ENCODE measurements around the gene MMP14.

Gene MMP14

DNA sequence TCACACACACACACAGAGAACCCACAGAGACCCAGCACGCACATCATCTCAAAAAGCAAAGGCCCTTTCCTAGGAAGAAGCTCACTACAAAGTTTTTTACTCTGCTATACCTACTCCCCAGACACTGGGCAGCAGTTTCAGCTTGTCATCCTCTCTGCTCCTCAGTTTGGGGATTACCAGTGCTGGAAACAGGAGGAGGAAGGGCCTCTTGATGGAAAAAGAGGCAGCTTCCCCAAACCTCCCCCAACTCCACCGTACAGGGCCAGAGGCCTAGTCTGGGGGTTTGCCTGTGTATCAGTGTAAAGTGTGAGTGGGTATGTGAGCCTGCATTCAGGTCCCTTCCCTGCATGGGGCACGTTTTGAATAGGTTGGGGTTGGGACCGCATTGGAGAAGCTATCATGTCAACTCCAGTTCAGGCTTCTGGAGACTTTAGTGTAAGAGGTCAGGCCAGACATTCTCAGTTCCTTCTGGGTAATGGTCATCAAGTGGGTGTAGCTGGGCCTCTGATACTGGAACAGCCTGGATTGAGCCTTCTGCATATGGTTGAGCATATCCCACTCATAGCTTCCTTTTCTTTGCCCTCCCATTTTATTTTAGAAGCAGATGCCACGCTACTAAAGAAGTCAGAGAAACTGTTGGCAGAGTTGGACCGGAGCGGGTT lies 47.8 kb downstream of the MMP14 start:
- no peak for DNase-seq (ENCODE audit: low read depth in 3 of 3, low spot score in 1 of 3)

DNA sequence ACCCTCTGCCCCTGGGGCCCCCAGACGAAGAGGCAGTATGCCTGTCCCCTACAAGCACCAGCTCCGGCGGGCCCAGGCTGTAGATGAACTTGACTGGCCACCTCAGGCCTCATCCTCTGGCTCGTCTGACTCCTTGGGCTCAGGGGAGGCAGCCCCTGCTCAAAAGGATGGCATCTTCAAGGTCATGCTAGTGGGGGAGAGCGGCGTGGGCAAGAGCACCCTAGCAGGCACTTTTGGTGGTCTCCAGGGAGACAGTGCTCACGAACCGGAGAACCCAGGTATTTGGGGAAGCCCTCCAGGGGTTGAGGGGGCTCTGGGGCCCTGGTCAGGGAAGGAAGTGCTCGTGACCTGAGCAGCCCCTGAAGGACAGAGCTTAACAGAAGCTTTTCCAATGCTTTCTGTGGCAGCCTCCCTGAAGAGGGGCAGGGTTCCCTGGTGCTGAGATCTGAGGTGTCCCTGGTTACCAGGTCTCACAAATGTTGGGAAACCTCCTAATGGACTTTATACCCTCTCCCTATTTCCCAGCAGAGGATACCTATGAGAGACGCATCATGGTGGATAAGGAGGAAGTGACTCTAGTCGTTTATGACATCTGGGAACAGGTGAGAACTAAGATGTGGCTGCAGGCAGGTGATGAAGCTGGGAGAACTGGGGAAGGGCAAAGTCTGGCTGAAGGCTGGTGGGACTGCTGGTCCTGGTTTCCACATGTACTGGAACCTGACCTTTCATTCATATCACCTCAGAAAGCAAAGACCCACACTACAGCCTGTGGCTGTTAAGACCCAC lies 48.5 kb downstream of the MMP14 start:
- no peak for DNase-seq (ENCODE audit: low read depth in 3 of 3, low spot score in 1 of 3)

DNA sequence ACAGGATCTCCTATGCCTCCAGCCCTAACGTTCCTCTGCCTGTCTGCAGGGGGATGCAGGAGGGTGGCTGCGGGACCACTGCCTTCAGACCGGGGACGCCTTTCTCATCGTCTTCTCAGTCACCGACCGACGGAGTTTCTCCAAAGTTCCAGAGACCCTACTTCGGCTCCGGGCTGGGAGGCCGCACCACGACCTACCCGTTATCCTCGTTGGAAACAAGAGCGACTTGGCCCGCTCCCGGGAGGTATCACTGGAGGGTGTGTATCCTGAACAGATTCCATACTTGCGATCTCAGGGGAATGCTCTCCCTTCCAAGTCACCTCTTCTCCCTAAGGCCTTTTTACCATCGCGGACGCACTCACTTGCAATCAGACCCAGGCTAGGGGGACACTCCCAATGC lies 49.6 kb downstream of the MMP14 start:
- DNase-seq (ENCODE audit: low read depth in 3 of 3, low spot score in 1 of 3): no peak

DNA sequence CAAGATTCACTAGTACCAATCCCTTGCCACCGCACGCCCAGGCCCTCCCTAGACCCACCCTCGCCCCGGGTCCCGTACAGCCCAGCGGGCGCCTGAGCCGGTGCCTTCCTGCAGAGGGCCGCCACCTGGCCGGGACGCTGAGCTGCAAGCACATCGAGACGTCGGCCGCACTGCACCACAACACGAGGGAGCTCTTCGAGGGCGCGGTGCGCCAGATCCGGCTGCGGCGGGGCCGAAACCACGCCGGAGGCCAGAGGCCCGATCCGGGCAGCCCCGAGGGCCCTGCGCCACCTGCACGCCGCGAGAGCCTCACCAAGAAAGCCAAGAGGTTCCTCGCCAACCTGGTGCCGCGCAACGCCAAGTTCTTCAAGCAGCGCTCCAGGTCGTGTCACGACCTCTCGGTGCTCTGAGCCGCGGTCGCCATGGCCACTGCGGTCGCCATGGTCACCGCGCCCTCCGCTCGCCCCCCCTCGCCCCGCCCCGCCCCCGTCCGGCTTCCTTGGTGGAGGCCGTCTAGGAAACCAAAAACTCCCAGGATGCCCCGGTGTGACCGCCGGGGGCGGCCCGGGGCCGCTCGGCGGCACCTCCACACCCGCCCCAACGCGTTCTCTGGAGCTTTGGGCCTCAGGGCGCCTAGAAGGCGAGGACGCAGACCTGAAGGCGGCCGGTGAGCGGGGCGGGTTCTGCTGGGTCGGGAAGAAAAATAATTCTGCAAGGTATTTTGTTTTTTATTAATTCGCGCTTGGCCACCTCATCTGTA lies 50.3 kb downstream of the MMP14 start:
- peak; percentile 47 to 61 (median 57) for DNase-seq (ENCODE audit: low read depth in 3 of 3, low spot score in 1 of 3)

DNA sequence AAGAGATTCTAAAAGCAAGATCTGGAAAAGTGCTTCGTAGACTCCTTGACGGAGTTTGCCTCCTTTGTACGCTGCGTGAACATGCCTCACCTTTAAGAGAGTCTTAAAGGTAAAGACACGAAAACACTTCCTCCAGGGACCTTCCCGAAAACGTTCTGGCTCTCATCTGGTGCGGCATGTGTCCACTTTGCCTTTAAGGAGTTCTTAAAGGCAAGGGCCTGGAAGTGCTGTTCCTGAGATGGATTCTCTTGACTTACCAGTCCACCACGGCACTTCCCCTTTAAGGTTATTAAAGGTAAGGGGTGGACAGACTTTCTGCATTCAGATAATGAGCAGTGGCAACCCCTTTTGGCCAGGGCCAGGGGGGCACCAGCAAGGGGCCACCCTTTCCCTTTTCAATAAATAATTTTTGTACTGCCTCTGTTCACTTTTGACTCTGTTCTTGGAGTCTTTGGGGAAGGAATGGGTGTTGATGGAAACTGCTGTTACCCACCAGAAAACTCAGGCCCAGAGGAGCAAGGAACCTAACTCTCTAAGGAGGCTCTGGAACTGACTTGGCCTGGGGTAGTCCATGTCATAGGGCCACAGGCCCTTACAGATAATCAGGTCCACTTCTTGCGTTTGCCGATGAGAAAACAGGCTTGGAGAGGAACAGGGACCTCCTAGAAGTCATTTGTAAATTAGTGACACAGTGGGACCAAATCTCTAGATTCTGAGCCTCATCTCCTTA lies 51.0 kb downstream of the MMP14 start:
- DNase-seq (ENCODE audit: low read depth in 3 of 3, low spot score in 1 of 3): no peak

DNA sequence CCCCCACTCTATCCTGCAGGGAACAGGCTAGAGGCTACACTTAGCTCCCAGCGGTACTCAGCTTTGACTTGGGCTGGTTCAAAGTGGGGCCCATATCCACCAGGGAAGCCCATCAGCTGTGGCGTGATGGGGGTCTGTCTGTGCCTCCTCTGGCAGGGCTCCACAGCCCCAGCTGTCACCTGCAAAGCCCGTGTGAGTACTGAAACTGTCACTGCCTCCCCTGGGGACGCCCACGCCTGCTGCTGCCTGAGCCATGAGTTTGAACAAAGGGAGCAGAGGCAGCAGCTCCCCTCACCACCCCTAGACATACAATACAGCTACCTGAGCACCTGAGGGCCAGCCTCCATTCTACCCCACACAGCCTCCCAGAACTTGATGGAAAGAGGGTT lies 51.6 kb downstream of the MMP14 start:
- peak in 1 of 3 donors; percentile 55 for DNase-seq (ENCODE audit: low read depth in 3 of 3, low spot score in 1 of 3)

DNA sequence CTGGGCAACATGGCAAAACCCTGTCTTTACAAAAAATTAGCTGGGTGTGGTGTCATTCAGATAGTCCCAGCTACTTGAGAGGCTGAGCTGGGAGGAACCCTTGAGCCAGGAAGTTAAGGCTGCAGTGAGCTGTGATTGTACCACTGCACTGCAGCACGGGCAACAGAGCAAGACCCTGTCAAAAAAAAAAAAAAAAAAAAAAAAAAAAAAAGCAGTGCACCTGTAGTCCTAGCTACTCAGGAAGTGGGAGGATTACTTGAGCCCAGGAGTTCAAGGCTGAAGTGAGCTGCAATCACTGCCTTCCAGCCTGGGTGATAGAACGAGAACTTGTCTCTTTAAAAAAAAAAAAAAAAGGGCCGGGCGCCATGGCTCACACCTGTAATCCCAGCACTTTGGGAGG lies 52.3 kb downstream of the MMP14 start:
- DNase-seq (ENCODE audit: low read depth in 3 of 3, low spot score in 1 of 3): no peak

DNA sequence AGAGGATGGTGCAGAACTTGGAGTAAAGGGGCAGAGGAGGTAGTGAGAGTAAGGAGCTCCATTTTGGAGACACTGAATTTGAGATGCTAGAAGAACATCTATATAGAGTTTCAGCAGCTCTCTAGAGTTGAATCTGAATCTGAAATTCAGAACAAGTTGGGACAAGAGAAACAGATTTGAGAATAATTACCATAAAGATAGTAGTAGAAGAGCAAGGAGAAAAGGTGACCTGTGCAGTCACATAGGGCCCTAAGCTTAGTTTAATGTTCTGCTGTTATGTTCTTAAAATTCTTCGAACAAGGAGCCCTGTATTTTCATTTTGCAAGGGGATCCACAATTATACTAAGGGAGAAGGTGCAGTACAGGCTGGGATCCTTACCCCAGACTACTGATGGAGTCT lies 54.0 kb downstream of the MMP14 start:
- no peak for DNase-seq (ENCODE audit: low read depth in 3 of 3, low spot score in 1 of 3)

DNA sequence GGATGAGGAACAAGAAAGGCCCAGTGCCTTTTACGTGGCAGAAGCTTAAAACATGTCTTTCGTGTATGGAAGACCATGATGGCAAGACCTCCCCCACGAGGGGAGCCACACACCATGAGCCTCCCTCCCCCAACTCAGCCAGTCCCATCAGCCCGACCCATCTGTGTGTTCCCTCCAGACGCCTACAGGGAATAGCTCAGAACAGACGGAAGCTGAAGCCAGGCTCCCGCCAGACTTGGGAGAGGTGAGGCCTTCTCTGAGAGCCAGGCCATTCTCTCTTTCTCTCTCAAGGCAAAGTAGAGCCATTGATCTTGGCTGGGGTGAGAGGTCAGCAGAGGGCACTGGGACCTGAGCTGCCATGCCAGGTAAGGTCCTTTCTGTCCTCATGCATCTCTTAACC lies 56.1 kb downstream of the MMP14 start:
- no peak for DNase-seq (ENCODE audit: low read depth in 3 of 3, low spot score in 1 of 3)

DNA sequence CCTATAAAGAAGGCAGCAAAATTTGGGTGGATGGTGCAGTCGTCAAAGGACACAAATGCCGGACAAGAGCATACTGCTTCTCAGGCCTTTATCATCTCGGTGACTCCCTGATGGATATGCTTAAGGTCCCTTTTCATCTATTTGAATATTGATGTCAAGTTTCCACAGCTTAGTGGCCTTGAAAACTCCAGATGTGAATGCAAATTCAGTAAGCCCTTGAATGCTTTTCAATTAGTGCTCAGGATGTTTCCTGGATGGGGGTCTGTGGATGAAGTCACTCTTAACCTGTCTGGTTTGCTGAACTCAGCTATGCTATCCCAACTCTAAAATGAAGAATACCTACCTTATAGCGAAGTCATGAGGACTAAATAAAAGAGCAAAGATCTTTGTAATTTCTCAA lies 57.3 kb downstream of the MMP14 start:
- DNase-seq (ENCODE audit: low read depth in 3 of 3, low spot score in 1 of 3): no peak

DNA sequence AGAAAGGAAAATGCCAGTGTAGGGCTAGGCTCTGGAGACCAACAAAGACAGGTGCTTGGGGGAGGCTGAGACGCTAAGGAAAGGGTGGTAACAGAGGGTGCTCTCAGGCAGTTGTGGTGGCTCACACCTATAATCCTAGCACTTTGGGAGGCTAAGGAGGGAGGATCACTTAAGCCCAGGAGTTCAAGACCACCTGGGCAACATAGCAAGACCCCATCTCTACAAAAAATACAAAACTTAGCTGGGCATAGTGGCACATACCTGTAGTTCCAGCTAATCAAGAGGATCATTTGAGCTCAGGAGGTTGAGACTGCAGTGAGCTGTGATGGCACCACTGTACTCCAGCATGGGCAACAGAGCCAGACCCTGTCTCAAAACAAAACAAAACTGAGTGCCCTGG lies 59.0 kb downstream of the MMP14 start:
- DNase-seq (ENCODE audit: low read depth in 3 of 3, low spot score in 1 of 3): no peak

DNA sequence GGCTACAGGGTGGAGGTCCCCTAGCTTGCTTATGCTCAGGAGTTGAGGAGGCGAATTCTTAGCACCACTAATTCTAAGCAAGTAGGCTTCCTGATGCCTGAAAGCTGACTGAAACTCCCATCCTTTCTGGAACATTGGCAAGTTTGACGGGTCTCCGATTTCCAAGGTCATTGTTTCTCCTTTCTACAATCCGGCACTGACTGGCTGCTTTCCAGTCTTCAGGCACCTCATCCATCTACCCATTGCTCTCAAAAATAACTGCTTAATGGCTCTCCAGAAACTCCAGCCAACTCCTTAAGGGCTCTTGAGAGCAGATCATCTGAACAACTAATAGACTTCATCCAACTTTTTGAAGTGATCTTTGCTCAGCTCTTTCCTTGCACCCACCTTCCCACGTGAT lies 60.0 kb downstream of the MMP14 start:
- no peak for DNase-seq (ENCODE audit: low read depth in 3 of 3, low spot score in 1 of 3)

DNA sequence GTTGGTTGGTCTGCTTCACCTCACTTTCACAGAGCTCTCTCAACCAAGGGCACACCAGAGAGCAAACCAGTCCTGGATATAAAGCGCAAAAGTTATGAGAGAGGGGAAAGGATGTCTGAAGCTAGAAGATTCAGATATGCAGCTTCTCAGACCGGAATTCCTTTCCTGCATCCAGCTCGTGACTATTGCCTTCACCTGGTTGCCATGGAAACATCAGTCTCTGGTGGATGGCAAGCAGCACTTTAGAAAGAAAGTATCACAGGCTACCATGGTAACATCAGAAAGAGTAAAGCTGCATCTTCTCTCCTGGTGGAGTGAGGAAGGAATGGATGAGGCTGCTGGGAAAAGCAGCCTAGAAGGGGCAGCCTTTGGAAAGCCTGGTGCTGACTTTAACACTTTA lies 60.4 kb downstream of the MMP14 start:
- no peak for DNase-seq (ENCODE audit: low read depth in 3 of 3, low spot score in 1 of 3)

DNA sequence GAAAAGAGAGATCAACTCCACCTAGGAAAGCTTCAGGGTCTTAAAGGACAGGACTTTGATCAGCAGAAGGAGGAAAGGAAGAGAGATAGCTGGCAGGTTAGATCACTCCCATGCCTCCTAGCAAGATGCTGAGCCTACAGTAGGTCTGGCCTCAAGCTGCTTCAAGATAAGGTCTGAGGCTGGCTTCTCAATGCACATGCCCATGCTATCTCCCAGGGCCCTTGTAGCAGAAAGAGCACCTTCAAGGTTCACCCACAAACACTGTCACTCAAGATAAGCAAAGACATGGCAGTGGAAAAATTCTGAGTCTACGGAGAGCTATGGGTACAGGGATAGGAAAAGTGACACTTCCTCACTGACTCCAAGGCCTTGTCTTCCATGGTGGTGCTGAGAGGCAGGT lies 61.0 kb downstream of the MMP14 start:
- DNase-seq (ENCODE audit: low read depth in 3 of 3, low spot score in 1 of 3): no peak

Data from stimulated activated CD4-positive, alpha-beta T cell treated with anti-CD3 and anti-CD28 coated beads, TNF-alpha, amount 100 ng/mL, for 1 hour (primary cell).